GM12801 (cell line): ENCODE results near the gene EXOC2.

ENCODE experiments used
- CTCF ChIP-seq: IDR thresholded peaks from one replicate; pipeline ENCODE4 v1.5.1; 2011; ENCODE audit warnings: control low read depth; ENCODE audit not compliant: insufficient read length; ENCODE audit errors: extremely low read depth

Gene EXOC2

DNA sequence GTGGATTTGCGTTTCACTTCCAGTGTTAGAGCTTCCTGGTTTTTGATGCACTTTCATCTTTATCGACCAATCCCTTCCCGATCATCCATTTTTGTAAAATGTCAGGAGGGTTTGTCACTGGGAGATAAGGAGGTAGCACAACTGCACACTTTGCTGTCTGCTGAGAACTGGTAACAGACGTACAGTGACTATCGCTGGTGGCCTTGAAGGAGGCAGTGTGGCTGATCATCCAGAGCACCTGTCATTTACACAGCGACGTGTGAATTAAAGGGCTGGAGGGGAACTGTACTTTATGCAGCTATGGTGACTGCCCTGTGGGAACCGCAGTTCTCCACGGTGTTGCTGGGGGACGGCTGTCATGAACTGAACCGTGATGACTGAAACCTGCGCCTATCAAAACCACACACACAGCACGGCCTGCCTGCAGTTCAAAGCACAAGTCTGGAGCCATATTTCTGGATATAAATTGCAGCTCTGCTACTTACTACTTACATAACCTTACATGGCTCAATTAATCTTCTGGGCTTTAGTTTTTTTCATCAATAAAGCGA lies 86.0 kb downstream of the EXOC2 start:
- no peak for TF ChIP-seq CTCF

GRCh38 chr6:604579-604978 lies 88.4 kb downstream of the EXOC2 start:
- TF ChIP-seq CTCF: no peak

GRCh38 chr6:603265-603664 lies 89.7 kb downstream of the EXOC2 start:
- TF ChIP-seq CTCF: no peak

DNA sequence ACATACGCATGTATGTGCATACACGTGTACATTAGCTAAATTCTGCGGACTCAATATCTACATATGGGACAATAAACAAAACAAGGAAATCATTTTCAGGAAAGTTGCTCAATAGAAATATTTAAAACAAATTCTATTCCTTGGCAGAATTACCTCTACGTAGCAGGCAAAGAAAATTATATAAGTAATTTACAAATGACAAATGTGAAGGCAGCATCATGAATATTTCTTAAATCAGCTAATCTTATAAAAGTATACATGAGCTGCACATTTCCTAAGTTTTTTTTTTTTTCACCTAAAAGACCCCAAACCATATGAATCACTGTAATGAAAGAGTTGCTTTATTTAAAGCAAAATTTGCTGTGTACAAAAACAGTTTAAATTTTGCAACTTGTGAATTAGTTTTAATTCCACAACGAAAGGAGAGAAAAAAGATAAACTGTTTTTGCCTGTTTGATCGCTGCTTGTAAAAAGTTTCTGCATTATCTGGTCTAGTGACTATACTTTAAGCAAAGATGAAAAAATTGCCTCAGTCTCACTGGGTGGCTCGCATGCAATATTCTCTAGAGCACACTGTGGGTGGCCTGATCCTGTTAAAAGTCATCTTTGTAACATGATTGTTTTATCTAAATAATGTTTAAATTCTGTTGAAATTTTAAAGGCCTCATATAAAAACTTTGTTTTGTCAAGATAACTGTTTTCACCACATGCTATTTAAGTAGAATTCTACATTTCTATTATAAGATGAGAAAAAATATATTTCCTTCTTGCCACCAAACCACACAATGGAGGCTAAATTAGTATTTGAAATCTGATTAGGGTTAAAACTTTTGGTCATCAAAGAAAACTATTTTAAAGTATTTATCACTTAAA lies 93.1 kb downstream of the EXOC2 start:
- TF ChIP-seq CTCF: no peak

- TF ChIP-seq CTCF: no peak
Observed at GRCh38 chr6:593907-594212, 99.1 kb downstream of the EXOC2 start.

GRCh38 chr6:593139-593906 lies 99.6 kb downstream of the EXOC2 start:
- TF ChIP-seq CTCF: no peak

- no peak for TF ChIP-seq CTCF
Observed at GRCh38 chr6:589090-589489, 103.8 kb downstream of the EXOC2 start.
